Measurements from ENCODE around the gene HIC1. TPM values are rescaled to one million over a fixed set of nuclear protein-coding genes. Genes with fewer than 3 reads are reported as not detected.

The HIC1 gene
- total and polyA plus RNA-seq, 2 experiments from 2014 or later, result 0.88 to 3.7 TPM

- no peaks in the 10 kb centered on the region for H3K27me3 ChIP-seq
- no peak overlapping the region for H3K27ac ChIP-seq
- no peaks in the 10 kb centered on the region for H3K9me3 ChIP-seq (ENCODE audit: low read depth)
- DNase-seq (ENCODE audit: low read depth in 1 of 2, low spot score in 1 of 2), result no peak
- no peaks in the 10 kb centered on the region for H3K36me3 ChIP-seq
- H3K4me1 ChIP-seq (ENCODE audit: low read depth), result no peaks in the 10 kb centered on the region
- no peak overlapping the region for H3K4me3 ChIP-seq
- TF ChIP-seq CTCF (IDR thresholded peaks at IDR 0.05; ENCODE audit: low read depth, low read length), result no peak
Measured at GRCh38 chr17:2013994-2014317, 40.9 kb upstream of the HIC1 start.

- Histone ChIP-seq H3K27me3 (no peaks in the 10 kb centered on the region), H3K4me3 (no peak overlapping the region), H3K36me3 (no peaks in the 10 kb centered on the region), H3K9me3 (ENCODE audit: low read depth) (no peaks in the 10 kb centered on the region), H3K4me1 (ENCODE audit: low read depth) (no peaks in the 10 kb centered on the region), H3K27ac (no peak overlapping the region)
- no peak for TF ChIP-seq CTCF (IDR thresholded peaks at IDR 0.05; ENCODE audit: low read depth, low read length)
- no peak for DNase-seq (ENCODE audit: low read depth in 1 of 2, low spot score in 1 of 2)
Measured at GRCh38 chr17:2015314-2015713, 39.6 kb upstream of the HIC1 start.

- H3K4me1 ChIP-seq (ENCODE audit: low read depth), result no peaks in the 10 kb centered on the region
- H3K27me3 ChIP-seq, result no peaks in the 10 kb centered on the region
- no peaks in the 10 kb centered on the region for H3K36me3 ChIP-seq
- no peak for DNase-seq (ENCODE audit: low read depth in 1 of 2, low spot score in 1 of 2)
- no peak overlapping the region for H3K4me3 ChIP-seq
- no peak overlapping the region for H3K27ac ChIP-seq
- no peaks in the 10 kb centered on the region for H3K9me3 ChIP-seq (ENCODE audit: low read depth)
- no peak for TF ChIP-seq CTCF (IDR thresholded peaks at IDR 0.05; ENCODE audit: low read depth, low read length)
Measured at GRCh38 chr17:2016494-2016893, 38.4 kb upstream of the HIC1 start.

GRCh38 chr17:2017274-2017941, 37.5 kb upstream of the HIC1 start:
- TF ChIP-seq CTCF (IDR thresholded peaks at IDR 0.05; ENCODE audit: low read depth, low read length), result no peak
- Histone ChIP-seq H3K4me3 (no peak overlapping the region), H3K36me3 (no peaks in the 10 kb centered on the region), H3K27me3 (no peaks in the 10 kb centered on the region), H3K9me3 (ENCODE audit: low read depth) (no peaks in the 10 kb centered on the region), H3K4me1 (ENCODE audit: low read depth) (no peaks in the 10 kb centered on the region), H3K27ac (no peak overlapping the region)
- no peak for DNase-seq (ENCODE audit: low read depth in 1 of 2, low spot score in 1 of 2)

GRCh38 chr17:2018716-2019510, 36.0 kb upstream of the HIC1 start:
- no peak for TF ChIP-seq CTCF (IDR thresholded peaks at IDR 0.05; ENCODE audit: low read depth, low read length)
- no peak for DNase-seq (ENCODE audit: low read depth in 1 of 2, low spot score in 1 of 2)
- H3K4me1 ChIP-seq (ENCODE audit: low read depth), result peaks cover 6% of the 10 kb centered on the region
- H3K27me3 ChIP-seq, result peaks cover 4% of the 10 kb centered on the region
- no peak overlapping the region for H3K4me3 ChIP-seq
- no peak overlapping the region for H3K27ac ChIP-seq
- H3K9me3 ChIP-seq (ENCODE audit: low read depth), result no peaks in the 10 kb centered on the region
- H3K36me3 ChIP-seq, result no peaks in the 10 kb centered on the region
